IPS DF 4.7 (cell line): ENCODE results near the gene KDELR1.
"Not testable (repeated sequence)": the region's sequence is repeated elsewhere in the genome, so short reads cannot be mapped to it uniquely, and the experiment has no call there.

ENCODE experiments used
- DNase-seq: peaks from one replicate; pipeline ENCODE4 v3.0.0-alpha.2; 2013; ENCODE audit warnings: low spot score; ENCODE audit errors: extremely low read depth

Gene KDELR1

GRCh38 chr19:48397263-48398101 is 6.1 kb upstream of the KDELR1 start:
- DNase-seq: no peak

- DNase-seq: no peak
Observed at GRCh38 chr19:48396824-48397176, 5.4 kb upstream of the KDELR1 start.

- no peak for DNase-seq
Observed at GRCh38 chr19:48396016-48396823, 4.9 kb upstream of the KDELR1 start.

GRCh38 chr19:48395499-48395898 is 4.1 kb upstream of the KDELR1 start:
- no peak for DNase-seq

GRCh38 chr19:48395170-48395455 is 3.8 kb upstream of the KDELR1 start:
- DNase-seq: no peak

- DNase-seq: no peak
Observed at GRCh38 chr19:48394331-48395169, 3.2 kb upstream of the KDELR1 start.

GRCh38 chr19:48393559-48394330 is 2.4 kb upstream of the KDELR1 start, which contains the start of gene GRIN2D:
Gene GRIN2D, plus strand, starts transcription at chr19:48393668. Its CDS starts 4,725 bp downstream, at chr19:48398393.
- no peak for DNase-seq

GRCh38 chr19:48392860-48393558 is 1.7 kb upstream of the KDELR1 start:
- DNase-seq: no peak

- not testable (repeated sequence) for DNase-seq
Observed at GRCh38 chr19:48392006-48392344, 624 bp upstream of the KDELR1 start.

- no peak for DNase-seq
Observed at GRCh38 chr19:48390188-48391099, 907 bp downstream of the KDELR1 start.

GRCh38 chr19:48386981-48387380 is 4.4 kb downstream of the KDELR1 start:
- DNase-seq: no peak

GRCh38 chr19:48385461-48386087 is 5.8 kb downstream of the KDELR1 start:
- no peak for DNase-seq

- no peak for DNase-seq
Observed at GRCh38 chr19:48382286-48382685, 9.1 kb downstream of the KDELR1 start.

GRCh38 chr19:48381178-48381950 is 10.0 kb downstream of the KDELR1 start:
- no peak for DNase-seq

- DNase-seq: no peak
Observed at GRCh38 chr19:48379058-48379457, 12.3 kb downstream of the KDELR1 start.

- DNase-seq: no peak
Observed at GRCh38 chr19:48378194-48378570, 13.2 kb downstream of the KDELR1 start.

- no peak for DNase-seq
Observed at GRCh38 chr19:48373567-48373966, 17.8 kb downstream of the KDELR1 start.

- DNase-seq: no peak
Observed at GRCh38 chr19:48372904-48373303, 18.4 kb downstream of the KDELR1 start.
